OCI-LY7 (cell line): ENCODE results near the gene ELOB.

ENCODE experiments used
- EZH2phosphoT487 ChIP-seq: fragments of 200-600 bp; sonication (generic); IDR thresholded peaks from 2 replicates; pipeline ENCODE4 v1.6.1; 2018; ENCODE audit warnings: low read depth, borderline replicate concordance, mild to moderate bottlenecking, mixed run types, antibody characterized with exemption, low read length, moderate library complexity, mixed read lengths
- TF ChIP-seq, protein P1 (sequence below): fragments of 200-600 bp; sonication (generic); conservative IDR thresholded peaks from 2 replicates; pipeline ENCODE4 v1.5.1; 2014; ENCODE audit warnings: mild to moderate bottlenecking, antibody characterized with exemption, low read length, moderate library complexity, mixed read lengths

DNA sequence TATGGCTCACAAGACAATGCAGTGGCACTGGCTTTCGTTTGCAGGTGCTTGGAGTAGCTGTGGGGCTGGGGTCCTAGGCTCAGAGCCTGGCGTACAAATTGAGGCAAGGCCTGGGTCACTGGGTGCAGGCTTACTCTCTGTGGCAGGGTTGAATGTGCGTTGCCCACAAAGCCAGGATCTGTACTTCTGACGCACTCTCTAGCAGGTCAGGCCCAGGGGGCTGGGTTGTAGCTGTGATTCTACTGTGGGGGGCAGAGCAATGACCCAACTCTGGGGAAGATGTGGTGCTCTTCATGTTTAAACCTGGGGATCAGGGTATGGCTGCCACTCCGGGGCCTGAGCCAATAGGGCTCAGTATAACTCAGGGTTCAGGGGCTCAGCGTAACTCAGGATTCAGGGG lies 33.6 kb upstream of the ELOB start:
- TF ChIP-seq, protein P1, sequence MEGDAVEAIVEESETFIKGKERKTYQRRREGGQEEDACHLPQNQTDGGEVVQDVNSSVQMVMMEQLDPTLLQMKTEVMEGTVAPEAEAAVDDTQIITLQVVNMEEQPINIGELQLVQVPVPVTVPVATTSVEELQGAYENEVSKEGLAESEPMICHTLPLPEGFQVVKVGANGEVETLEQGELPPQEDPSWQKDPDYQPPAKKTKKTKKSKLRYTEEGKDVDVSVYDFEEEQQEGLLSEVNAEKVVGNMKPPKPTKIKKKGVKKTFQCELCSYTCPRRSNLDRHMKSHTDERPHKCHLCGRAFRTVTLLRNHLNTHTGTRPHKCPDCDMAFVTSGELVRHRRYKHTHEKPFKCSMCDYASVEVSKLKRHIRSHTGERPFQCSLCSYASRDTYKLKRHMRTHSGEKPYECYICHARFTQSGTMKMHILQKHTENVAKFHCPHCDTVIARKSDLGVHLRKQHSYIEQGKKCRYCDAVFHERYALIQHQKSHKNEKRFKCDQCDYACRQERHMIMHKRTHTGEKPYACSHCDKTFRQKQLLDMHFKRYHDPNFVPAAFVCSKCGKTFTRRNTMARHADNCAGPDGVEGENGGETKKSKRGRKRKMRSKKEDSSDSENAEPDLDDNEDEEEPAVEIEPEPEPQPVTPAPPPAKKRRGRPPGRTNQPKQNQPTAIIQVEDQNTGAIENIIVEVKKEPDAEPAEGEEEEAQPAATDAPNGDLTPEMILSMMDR, result no peak
- TF ChIP-seq EZH2phosphoT487, result no peak
